ENCODE data around the gene PTEN.

DNA sequence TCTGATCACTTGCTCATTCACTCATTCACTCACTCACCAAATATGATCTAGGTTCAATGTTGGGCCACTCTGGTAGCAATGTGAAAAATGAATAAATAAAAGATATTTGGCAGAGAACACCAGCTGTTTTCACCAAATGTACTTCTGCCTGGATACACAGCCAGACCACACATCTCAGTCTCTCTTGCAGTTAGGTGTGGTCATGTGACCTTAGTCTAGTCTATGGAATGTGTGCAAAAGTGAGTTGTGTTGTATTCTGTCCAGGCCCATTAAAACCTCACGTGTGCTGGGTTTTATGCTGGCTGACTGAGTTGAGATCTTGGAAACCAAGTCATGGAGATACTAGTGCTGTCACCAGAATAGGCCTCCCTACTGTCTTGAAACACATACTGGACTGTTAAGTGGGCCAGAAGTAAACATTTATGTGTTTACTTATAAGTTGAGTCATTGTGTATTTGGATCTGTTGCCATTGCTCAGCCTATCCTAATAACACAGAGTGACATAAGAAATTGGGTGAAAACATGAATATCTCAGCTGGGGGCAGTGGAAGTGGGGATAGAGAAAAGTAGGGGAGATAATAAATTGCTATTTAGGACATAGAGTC lies 145.5 kb downstream of the PTEN start:
- TF ChIP-seq ZNF416 (tag by site-specific recombination; IDR thresholded peaks at IDR 0.05) (no peak), KLF9 (tag by site-specific recombination; IDR thresholded peaks at IDR 0.05; ENCODE audit: low read depth) (no peak), REST (tag by site-specific recombination; IDR thresholded peaks at IDR 0.05) (no peak), TCF7L2 (IDR thresholded peaks at IDR 0.05; ENCODE audit: borderline replicate concordance, low read depth, low read length) (no peak), ZNF140 (tag by site-specific recombination; IDR thresholded peaks at IDR 0.05) (no peak), OVOL3 (tag by site-specific recombination; IDR thresholded peaks at IDR 0.05) (no peak), ZNF24 (tag by site-specific recombination; IDR thresholded peaks at IDR 0.05) (no peak), KLF7 (tag by site-specific recombination; IDR thresholded peaks at IDR 0.05; ENCODE audit: borderline replicate concordance) (no peak), ZNF292 (tag by site-specific recombination; IDR thresholded peaks at IDR 0.05; ENCODE audit: borderline replicate concordance, low read depth) (no peak), ZNF133 (tag by site-specific recombination; IDR thresholded peaks at IDR 0.05) (no peak)
- TF ChIP-seq, protein P1, sequence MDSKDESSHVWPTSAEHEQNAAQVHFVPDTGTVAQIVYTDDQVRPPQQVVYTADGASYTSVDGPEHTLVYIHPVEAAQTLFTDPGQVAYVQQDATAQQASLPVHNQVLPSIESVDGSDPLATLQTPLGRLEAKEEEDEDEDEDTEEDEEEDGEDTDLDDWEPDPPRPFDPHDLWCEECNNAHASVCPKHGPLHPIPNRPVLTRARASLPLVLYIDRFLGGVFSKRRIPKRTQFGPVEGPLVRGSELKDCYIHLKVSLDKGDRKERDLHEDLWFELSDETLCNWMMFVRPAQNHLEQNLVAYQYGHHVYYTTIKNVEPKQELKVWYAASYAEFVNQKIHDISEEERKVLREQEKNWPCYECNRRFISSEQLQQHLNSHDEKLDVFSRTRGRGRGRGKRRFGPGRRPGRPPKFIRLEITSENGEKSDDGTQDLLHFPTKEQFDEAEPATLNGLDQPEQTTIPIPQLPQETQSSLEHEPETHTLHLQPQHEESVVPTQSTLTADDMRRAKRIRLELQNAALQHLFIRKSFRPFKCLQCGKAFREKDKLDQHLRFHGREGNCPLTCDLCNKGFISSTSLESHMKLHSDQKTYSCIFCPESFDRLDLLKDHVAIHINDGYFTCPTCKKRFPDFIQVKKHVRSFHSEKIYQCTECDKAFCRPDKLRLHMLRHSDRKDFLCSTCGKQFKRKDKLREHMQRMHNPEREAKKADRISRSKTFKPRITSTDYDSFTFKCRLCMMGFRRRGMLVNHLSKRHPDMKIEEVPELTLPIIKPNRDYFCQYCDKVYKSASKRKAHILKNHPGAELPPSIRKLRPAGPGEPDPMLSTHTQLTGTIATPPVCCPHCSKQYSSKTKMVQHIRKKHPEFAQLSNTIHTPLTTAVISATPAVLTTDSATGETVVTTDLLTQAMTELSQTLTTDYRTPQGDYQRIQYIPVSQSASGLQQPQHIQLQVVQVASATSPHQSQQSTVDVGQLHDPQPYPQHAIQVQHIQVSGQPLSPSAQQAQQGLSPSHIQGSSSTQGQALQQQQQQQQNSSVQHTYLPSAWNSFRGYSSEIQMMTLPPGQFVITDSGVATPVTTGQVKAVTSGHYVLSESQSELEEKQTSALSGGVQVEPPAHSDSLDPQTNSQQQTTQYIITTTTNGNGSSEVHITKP (tag by site-specific recombination; IDR thresholded peaks at IDR 0.05): no peak
- TF ChIP-seq, protein P2, sequence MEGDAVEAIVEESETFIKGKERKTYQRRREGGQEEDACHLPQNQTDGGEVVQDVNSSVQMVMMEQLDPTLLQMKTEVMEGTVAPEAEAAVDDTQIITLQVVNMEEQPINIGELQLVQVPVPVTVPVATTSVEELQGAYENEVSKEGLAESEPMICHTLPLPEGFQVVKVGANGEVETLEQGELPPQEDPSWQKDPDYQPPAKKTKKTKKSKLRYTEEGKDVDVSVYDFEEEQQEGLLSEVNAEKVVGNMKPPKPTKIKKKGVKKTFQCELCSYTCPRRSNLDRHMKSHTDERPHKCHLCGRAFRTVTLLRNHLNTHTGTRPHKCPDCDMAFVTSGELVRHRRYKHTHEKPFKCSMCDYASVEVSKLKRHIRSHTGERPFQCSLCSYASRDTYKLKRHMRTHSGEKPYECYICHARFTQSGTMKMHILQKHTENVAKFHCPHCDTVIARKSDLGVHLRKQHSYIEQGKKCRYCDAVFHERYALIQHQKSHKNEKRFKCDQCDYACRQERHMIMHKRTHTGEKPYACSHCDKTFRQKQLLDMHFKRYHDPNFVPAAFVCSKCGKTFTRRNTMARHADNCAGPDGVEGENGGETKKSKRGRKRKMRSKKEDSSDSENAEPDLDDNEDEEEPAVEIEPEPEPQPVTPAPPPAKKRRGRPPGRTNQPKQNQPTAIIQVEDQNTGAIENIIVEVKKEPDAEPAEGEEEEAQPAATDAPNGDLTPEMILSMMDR (tag by site-specific recombination; IDR thresholded peaks at IDR 0.05): no peak
- TF ChIP-seq, protein P3, sequence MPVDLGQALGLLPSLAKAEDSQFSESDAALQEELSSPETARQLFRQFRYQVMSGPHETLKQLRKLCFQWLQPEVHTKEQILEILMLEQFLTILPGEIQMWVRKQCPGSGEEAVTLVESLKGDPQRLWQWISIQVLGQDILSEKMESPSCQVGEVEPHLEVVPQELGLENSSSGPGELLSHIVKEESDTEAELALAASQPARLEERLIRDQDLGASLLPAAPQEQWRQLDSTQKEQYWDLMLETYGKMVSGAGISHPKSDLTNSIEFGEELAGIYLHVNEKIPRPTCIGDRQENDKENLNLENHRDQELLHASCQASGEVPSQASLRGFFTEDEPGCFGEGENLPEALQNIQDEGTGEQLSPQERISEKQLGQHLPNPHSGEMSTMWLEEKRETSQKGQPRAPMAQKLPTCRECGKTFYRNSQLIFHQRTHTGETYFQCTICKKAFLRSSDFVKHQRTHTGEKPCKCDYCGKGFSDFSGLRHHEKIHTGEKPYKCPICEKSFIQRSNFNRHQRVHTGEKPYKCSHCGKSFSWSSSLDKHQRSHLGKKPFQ (tag by site-specific recombination; IDR thresholded peaks at IDR 0.05): no peak
- TF ChIP-seq, protein P4, sequence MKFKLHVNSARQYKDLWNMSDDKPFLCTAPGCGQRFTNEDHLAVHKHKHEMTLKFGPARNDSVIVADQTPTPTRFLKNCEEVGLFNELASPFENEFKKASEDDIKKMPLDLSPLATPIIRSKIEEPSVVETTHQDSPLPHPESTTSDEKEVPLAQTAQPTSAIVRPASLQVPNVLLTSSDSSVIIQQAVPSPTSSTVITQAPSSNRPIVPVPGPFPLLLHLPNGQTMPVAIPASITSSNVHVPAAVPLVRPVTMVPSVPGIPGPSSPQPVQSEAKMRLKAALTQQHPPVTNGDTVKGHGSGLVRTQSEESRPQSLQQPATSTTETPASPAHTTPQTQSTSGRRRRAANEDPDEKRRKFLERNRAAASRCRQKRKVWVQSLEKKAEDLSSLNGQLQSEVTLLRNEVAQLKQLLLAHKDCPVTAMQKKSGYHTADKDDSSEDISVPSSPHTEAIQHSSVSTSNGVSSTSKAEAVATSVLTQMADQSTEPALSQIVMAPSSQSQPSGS (tag by site-specific recombination; IDR thresholded peaks at IDR 0.05; ENCODE audit: low read depth): no peak

All from HEK293 (cell line).